ENCODE results near the gene MAGI1.

The MAGI1 gene

GRCh38 chr3:65444447-65444815 is 594.3 kb downstream of the MAGI1 start:
- intact Hi-C loops (cut with DNase I), result loop anchor here (10.0 kb wide), 2 partner anchors 230 to 290 kb away; no protein-coding TSS in a partner anchor
- no peak for DNase-seq

GRCh38 chr3:65443739-65444446 is 594.8 kb downstream of the MAGI1 start:
- intact Hi-C loops (cut with DNase I), result loop anchor here (10.0 kb wide), 2 partner anchors 231 to 291 kb away; no protein-coding TSS in a partner anchor
- DNase-seq, result no peak

DNA sequence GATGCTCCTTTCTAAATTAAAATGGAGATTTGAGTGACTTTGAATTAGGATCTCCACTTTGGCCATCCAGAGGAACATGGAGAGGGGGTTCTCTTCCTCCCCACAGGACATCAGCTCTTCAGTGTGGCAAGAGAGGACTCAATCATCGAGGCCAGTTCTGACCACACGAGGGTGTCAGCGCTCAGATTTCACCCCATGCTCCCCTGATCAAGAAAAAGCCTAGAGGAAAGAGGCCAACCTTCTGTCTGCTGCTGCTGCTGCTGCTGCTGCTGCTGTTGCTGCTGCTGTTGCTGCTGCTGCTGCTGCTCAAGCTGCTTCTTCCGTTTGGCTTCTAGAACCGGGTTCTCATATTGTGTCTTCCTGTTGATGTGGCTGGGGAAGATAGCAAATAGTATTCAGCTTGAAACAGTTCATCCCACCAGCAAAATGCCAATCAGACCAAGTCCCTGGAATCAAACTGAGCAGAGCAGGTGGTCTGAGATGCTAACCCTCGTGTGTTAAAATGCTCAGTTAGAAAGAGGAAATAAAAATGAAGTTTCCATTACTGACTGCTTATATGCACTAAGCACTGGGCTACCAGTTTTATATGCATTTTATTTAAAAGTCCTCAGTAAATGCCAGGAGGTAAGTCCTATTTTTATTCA is 599.0 kb downstream of the MAGI1 start:
- intact Hi-C loops (cut with DNase I), result loop anchor here (10.0 kb wide), 2 partner anchors 235 to 295 kb away; no protein-coding TSS in a partner anchor
- peak; percentile 20 to 88 (median 68) for DNase-seq

DNA sequence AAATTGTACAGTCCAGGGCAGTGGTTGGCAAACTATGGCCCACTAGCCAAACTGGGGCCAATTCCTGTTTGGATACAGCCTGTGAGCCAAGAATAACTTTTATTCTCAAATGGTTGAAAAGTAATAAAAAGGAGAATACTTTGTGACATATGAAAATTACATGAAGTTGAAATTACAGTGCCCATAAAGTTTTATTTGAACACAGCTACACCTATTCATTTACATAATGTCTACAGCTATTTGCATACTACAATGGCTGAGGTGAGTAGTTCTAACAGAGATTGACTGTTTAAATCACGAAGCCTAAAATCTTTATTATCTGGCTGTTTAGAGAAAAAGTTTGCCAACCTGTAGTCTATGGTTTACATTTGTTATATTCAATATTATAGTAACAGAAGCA is 600.1 kb downstream of the MAGI1 start:
- intact Hi-C loops (cut with DNase I), result no loop called here
- DNase-seq, result no peak

- intact Hi-C loops (cut with DNase I), result no loop called here
- no peak for DNase-seq
These were observed 600.6 kb downstream of the MAGI1 start for GRCh38 chr3:65438096-65438495.

DNA sequence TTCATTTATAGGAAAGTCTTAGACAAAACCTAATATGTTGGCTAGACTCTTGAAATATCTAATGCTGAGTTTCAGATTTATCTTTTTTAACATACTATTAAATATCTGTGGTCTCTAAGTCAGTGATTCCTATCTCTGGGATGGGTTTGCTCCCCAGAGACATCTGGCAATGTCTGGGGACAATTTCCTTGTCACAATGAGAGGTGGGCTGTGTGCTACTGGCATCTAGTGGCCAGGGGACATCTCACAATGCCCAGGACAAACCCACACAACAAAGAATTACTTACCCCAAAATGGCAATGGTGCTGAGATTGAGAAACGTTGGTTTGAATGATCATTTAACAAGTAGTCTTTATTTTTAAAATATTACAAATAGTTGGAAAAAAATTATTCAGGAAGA is 602.1 kb downstream of the MAGI1 start:
- intact Hi-C loops (cut with DNase I), result no loop called here
- DNase-seq, result peak in 28 of 42 donors; percentile 6 to 71 (median 34)

DNA sequence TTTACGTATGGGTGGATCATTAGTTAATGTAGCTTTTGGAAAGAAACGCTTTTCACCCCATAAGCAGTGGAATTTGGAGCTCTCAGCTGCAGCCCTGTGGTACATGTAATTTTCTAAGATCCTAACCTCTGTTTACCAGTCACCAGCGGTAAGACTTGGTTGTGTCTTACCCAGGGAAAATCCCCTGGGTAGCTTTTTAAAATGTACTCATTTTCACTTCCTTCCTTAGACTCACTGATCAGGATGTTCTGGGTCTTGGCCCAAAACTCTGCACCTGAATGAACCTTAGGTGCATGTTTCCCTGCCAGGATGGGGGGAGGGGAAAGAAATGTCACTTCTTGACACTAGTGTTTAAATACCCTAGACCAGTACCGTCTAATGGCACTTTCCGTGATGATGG is 605.2 kb downstream of the MAGI1 start:
- no peak for DNase-seq
- intact Hi-C loops (cut with DNase I), result no loop called here

GRCh38 chr3:65432388-65433003 is 606.2 kb downstream of the MAGI1 start:
- no peak for DNase-seq
- intact Hi-C loops (cut with DNase I), result no loop called here

DNA sequence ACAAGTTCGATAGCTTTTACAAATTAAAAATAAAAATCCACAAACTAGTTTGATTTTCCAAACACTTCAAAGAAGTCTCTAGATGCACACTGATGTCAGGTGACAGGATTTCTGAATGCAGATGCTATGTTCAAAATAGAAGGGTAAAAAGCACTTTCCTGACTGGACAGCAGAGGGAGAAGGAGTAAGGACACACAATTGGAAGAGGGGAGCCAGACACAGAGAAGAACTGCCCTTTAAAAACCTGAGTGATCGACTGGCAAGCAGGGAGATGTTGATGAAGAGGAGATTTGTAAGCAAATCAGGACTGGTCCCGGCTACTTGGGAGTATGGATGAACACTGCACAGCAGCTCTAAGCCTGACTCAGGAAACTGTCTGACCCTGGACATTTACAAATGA is 612.8 kb downstream of the MAGI1 start:
- no peak for DNase-seq
- intact Hi-C loops (cut with DNase I), result no loop called here

DNA sequence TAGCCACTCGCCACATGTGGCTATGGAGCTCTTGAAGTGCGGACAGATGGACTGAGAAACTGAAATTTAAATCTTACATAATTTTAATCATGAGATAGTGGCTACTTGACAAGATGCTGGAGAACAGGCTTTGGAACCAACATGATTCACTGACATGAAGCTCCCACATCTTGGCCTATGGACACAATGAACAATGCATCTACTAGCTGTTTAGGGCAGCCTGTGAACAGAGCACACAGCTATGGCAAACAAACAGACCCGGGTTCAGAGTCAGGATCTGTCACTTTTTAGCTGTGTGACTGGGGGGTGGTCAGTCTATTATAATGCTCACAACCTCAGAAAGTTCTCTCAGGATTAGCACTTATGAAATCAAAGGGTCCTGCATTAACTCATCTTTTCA is 616.6 kb downstream of the MAGI1 start:
- DNase-seq, result peak in 6 of 42 donors; percentile 6 to 46 (median 24)
- intact Hi-C loops (cut with DNase I), result no loop called here

DNA sequence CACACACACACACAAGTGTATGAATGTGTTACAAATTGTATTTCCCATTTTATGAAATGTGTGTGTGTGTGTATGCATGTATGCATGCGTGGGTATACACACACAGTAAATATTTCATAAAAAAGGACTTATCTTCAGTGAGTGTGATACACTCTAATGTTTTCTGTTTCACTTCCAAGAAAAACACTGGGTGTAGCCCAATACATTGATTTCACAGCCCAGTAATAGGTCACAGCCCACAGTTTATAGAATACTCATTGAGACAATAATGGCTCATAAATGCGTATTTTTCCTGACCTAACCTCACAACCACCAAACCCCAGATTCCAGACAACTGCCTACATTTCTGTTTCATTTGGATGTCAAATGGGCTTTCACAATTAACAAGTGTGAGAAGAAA is 619.5 kb downstream of the MAGI1 start:
- intact Hi-C loops (cut with DNase I), result no loop called here
- DNase-seq, result no peak

GRCh38 chr3:65413891-65414290 is 624.8 kb downstream of the MAGI1 start:
- DNase-seq, result no peak
- intact Hi-C loops (cut with DNase I), result no loop called here

DNA sequence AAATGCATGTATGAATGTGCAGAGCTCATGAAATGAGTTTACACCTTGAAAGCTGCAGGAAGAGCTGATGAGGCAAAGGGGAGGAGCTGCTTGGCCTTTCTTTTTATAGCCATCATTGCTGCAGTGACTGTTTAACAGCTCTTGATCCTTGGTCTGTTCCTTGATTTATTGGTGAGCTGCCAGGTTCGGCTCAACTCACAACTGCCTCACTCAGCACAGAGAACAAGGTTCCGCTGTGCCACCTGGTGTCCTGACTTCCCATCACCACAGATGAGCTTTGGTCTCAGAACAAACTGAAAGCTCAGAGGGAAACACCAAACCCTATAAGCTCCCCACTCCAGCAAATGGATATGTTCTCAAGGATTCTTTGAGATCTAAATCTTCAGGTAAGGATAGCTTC is 626.1 kb downstream of the MAGI1 start:
- DNase-seq, result peak in 30 of 42 donors; percentile 6 to 75 (median 39)
- intact Hi-C loops (cut with DNase I), result no loop called here

GRCh38 chr3:65411367-65411766 is 627.4 kb downstream of the MAGI1 start:
- no peak for DNase-seq
- intact Hi-C loops (cut with DNase I), result no loop called here

GRCh38 chr3:65409176-65409569 is 629.5 kb downstream of the MAGI1 start:
- intact Hi-C loops (cut with DNase I), result no loop called here
- DNase-seq, result no peak

GRCh38 chr3:65408531-65409175 is 630.1 kb downstream of the MAGI1 start:
- DNase-seq, result no peak
- intact Hi-C loops (cut with DNase I), result no loop called here

- intact Hi-C loops (cut with DNase I), result no loop called here
- DNase-seq, result no peak
These were observed 632.2 kb downstream of the MAGI1 start for GRCh38 chr3:65406470-65406869.

DNA sequence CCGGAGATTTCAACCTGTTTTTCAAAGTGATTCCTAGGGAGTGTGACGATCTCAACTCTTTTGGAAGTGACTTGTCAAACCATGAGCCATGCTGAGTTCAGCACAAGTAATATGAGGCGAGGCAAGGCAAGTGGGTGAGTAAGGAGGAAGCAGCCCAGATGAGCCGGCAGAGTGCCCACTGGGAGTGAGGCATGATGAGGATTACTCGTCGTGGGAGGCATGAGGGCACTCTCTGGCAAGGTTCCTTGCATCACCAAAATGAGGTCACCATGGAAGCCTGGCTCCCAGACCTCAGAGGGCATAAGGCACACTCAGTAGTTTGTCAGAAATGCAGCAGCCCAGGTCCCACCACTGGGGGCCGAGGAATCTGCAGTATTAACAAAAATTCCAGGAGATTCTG is 636.1 kb downstream of the MAGI1 start:
- DNase-seq, result peak in 36 of 42 donors; percentile 9 to 81 (median 36)
- intact Hi-C loops (cut with DNase I), result no loop called here

GRCh38 chr3:65401359-65402305 is 637.1 kb downstream of the MAGI1 start:
- peak in 27 of 42 donors; percentile 11 to 72 (median 36) for DNase-seq
- intact Hi-C loops (cut with DNase I), result no loop called here

Measured in head of caudate nucleus (tissue), 42 donors.